Central memory CD8-positive, alpha-beta T cell (primary cell): ENCODE data around the gene PPAT.

Experiments used
- ATAC-seq: fragments of 150-1000 bp; cut with Tn5 transposase; replicated peaks from 2 replicates; pipeline ENCODE4 v1.10.0; 2022; ENCODE audit warnings: mild to moderate bottlenecking, moderate FRiP score, moderate number of reproducible peaks; ENCODE audit not compliant: poor library complexity, severe bottlenecking; ENCODE audit errors: extremely low read depth
- DNase-seq, 2 donors: peaks; one replicate each; pipeline ENCODE4 v3.0.0; 2021; ENCODE audit warnings: low spot score in 2 of 2
- H3K27ac Mint-ChIP-seq: one replicate; pipeline ENCODE4 v1.8.0; 2022; ENCODE audit warnings: low read depth, mild to moderate bottlenecking, moderate library complexity, mixed read lengths
- H3K27me3 Mint-ChIP-seq: one replicate; pipeline ENCODE4 v1.8.0; 2022; ENCODE audit warnings: mixed read lengths
- H3K36me3 Mint-ChIP-seq: one replicate; pipeline ENCODE4 v1.8.0; 2022; ENCODE audit warnings: mild to moderate bottlenecking, moderate library complexity, mixed read lengths; ENCODE audit not compliant: insufficient read depth
- H3K4me1 Mint-ChIP-seq: one replicate; pipeline ENCODE4 v1.8.0; 2022; ENCODE audit warnings: mixed read lengths
- H3K4me3 Mint-ChIP-seq: one replicate; pipeline ENCODE4 v1.8.0; 2022; ENCODE audit warnings: mild to moderate bottlenecking, moderate library complexity, mixed read lengths
- H3K9me3 Mint-ChIP-seq: one replicate; pipeline ENCODE4 v1.8.0; 2022; ENCODE audit warnings: mixed read lengths

The PPAT gene

GRCh38 chr4:56356650-56357049 is 78.8 kb downstream of the PPAT start:
- ATAC-seq (no peak), DNase-seq (no peak)
- H3K27me3 Mint-ChIP-seq: no peaks in the 10 kb centered on the region
- no peak overlapping the region for H3K4me3 Mint-ChIP-seq
- no peak overlapping the region for H3K27ac Mint-ChIP-seq
- peaks cover 14% of the 10 kb centered on the region for H3K36me3 Mint-ChIP-seq
- H3K9me3 Mint-ChIP-seq: no peaks in the 10 kb centered on the region
- no peaks in the 10 kb centered on the region for H3K4me1 Mint-ChIP-seq

GRCh38 chr4:56348576-56348975 is 86.8 kb downstream of the PPAT start:
- Mint-ChIP-seq H3K4me1 (no peaks in the 10 kb centered on the region), H3K9me3 (no peaks in the 10 kb centered on the region), H3K27ac (no peak overlapping the region), H3K4me3 (no peak overlapping the region), H3K27me3 (no peaks in the 10 kb centered on the region), H3K36me3 (peaks cover 20% of the 10 kb centered on the region)
- no peak for DNase-seq
- no peak for ATAC-seq

- ATAC-seq: no peak
- Mint-ChIP-seq H3K4me1 (no peaks in the 10 kb centered on the region), H3K27me3 (no peaks in the 10 kb centered on the region), H3K4me3 (no peak overlapping the region), H3K9me3 (no peaks in the 10 kb centered on the region), H3K27ac (no peak overlapping the region), H3K36me3 (peaks cover 18% of the 10 kb centered on the region)
- DNase-seq: no peak
Measured at GRCh38 chr4:56345458-56345857, 90.0 kb downstream of the PPAT start.
